PC-3 (cell line): ENCODE data around the gene SMG6.

Experiments
- CTCF ChIP-seq: fragments of 300-600 bp; sonication (generic); conservative IDR thresholded peaks from 2 replicates; pipeline ENCODE4 v1.5.1; 2017; ENCODE audit warnings: antibody characterized with exemption, low read depth, mild to moderate bottlenecking, low read length
- EZH2 ChIP-seq: fragments of 300-600 bp; sonication (generic); IDR thresholded peaks from one replicate; pipeline ENCODE4 v1.6.1; 2017; ENCODE audit warnings: antibody characterized with exemption, mild to moderate bottlenecking, low read length; ENCODE audit not compliant: unreplicated experiment
- EZH2phosphoT487 ChIP-seq: fragments of 300-600 bp; sonication (generic); IDR thresholded peaks from 2 replicates; pipeline ENCODE4 v1.6.1; 2018; ENCODE audit warnings: mild to moderate bottlenecking, antibody characterized with exemption, low read length, borderline replicate concordance

GRCh38 chr17:2089021-2089422 is 214.6 kb downstream of the SMG6 start:
- TF ChIP-seq CTCF (no peak), EZH2 (no peak), EZH2phosphoT487 (no peak)
